ENCODE results near the gene FAM50B.
A peak's percentile ranks its signal among the peaks of the same experiment; 100 is the strongest.

The FAM50B gene, protein sequence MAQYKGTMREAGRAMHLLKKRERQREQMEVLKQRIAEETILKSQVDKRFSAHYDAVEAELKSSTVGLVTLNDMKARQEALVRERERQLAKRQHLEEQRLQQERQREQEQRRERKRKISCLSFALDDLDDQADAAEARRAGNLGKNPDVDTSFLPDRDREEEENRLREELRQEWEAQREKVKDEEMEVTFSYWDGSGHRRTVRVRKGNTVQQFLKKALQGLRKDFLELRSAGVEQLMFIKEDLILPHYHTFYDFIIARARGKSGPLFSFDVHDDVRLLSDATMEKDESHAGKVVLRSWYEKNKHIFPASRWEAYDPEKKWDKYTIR

DNA sequence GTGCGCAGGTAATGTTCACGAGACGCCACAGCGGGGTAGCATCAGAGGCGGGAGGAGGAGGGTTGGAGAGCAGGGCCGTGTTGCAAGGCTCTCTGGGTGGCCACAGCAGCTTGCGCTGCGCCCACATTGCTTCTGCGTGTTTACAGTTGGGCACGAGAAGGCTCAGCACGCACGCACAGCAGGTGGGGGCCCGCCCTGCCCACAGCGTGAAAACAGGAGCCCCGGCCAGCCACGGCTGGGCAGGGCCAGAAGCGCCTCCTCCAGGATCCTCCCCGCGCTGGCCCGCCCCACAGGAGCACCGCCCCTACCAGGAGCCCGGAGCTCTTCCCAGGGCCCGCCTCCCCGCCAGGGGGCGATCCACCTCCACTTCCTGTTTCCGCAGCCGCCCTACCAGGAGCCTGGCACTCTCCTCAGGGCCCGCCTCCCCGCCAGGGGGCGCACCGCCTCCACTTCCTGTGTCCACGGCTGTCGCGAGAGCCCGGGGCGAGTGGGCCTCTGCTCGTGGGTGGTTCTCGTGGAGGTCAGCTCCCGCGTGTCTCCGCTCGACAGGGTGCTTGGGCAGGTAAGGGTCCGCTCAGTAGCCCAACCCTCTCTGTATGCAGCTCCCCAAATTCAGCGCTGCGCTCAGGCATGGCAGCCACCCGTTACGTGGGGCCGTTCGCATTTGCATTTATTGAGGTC lies at the start of gene FAM50B:
Gene FAM50B, plus strand, starts transcription at position 449 of the 681 bp plus-strand sequence. CDS start 439 bp downstream, outside the sequence.
- peak; percentile 76 to 86 for DNase-seq (ENCODE audit: low read depth in 1 of 2, low spot score in 1 of 2)

DNA sequence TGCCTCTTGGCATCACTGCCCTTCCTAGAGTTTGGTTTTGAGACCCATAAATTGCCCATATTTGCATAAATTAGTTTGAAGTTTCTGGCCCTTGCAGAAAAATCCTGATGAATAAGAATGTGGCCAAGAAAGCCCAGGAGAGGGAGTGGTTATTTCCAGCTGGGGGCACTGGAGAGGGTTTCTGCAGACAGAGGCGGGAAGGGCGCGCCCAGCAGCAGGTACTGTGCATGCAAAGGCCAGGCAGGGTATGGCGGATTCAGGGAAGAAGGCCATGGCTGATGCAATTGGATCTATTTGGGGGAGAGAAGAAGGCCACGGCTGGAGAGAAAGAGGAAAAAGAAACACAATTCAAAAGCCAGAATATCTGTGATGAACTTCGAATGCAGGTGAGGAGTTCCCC lies 49.5 kb upstream of the FAM50B start:
- DNase-seq (ENCODE audit: low read depth in 1 of 2, low spot score in 1 of 2): no peak

DNA sequence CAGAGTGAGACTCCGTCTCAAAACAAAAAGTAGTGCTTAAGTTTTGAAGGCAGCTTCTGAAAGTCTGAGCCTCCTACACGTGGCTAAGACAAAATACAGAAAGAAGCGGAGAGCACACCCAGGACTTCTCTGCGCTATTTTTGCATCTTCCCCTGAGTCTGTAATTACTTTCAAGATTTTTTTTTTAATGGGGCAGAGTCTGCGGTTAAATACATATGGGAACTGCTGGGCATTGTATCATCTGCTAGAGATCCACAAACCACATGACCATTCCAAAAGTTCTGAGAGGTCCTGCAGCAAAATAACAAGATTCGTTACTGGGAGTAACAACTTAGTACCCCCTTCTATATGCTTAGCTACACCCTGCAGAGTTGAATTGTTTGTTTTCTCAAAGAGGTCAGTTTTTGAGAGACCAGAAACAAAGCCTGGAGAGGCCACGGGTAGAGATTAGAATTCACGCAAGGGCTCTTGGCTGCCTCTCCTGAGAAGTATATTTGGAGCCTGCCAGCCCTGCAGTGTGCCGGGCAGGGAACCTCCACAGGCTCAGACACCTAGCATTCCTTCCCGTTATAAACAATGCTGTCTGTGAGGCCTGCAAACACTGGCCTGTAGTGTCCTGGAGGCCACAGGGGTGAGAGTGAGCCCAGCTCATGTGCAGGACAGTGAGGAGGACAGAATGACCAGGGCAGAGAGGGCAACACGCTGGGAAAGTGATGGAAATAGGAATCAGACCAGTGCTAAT lies 48.2 kb upstream of the FAM50B start:
- no peak for DNase-seq (ENCODE audit: low read depth in 1 of 2, low spot score in 1 of 2)

DNA sequence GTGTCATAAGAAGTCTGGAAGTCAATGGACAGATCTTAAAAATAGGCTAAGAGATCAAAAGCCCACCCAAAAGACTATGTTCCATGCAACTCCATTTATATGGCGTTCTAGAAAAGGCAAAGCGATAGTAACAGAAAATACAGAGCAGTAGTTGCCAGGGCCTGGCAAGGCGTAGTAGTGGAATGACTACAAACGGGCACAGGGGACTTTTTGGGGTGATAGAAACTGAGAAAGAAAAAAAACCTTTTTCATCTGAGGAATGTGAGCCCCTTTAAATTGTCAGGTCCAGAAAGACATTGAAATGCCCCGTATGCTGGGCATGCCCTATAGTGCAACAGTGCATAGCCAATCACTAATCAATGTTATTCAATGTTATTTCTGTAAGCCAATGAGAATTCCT lies 47.2 kb upstream of the FAM50B start:
- no peak for DNase-seq (ENCODE audit: low read depth in 1 of 2, low spot score in 1 of 2)

DNA sequence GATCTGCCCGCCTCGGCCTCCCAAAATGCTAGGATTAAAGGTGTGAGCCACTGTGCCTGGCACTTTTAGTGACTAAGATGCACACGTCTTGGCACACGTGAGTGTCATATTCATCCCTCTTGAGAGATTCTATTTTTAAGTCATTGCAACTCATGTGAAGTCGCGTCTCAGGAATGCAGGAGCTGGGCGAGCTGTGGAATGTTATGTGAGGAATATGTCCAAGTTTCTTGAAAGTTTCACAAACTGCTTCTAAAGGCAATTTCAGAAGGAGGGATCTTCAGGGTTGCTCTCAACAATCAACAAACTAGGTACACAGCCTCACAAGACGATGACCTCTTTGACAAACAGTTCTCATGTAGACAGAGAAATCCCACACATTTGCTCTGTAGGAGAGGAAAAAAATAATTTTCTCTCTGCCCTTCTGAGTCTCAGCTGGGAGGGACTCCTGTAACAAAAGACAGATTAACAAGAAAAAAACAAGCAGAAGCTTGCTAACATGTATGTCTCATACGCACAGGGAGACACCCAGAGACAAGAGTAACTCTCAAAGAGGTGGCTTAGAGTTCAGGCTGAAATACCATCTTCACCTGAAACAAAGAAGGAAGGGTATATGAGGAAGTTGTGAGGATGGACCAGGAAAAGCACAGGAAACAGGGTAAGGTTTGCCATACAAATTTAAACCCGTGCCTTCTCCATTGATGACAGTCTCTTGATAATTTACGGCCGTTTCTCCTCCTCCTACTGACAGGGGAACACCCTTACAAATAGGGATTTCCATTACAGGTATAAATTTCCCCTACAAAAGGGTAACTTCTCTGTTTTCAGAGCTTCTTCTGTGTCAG lies 45.3 kb upstream of the FAM50B start:
- no peak for DNase-seq (ENCODE audit: low read depth in 1 of 2, low spot score in 1 of 2)

DNA sequence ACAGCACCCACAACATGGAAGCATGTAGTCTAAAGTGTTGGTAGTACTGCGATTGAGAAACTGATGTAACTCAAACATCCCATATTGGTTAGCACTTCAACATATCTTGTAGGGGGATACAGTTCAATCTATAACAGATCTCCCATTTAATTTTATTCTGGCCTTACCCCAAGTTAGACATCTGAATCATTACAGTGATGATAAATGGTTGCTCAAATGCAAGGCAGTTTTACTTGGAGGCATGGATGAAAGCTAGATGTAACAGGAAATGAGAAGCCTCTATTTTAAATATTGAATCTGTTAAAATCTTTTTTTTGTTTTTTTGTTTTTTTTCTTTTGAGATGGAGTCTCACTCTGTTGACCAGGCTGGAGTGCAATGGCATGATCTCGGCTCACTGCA lies 44.2 kb upstream of the FAM50B start:
- no peak for DNase-seq (ENCODE audit: low read depth in 1 of 2, low spot score in 1 of 2)

DNA sequence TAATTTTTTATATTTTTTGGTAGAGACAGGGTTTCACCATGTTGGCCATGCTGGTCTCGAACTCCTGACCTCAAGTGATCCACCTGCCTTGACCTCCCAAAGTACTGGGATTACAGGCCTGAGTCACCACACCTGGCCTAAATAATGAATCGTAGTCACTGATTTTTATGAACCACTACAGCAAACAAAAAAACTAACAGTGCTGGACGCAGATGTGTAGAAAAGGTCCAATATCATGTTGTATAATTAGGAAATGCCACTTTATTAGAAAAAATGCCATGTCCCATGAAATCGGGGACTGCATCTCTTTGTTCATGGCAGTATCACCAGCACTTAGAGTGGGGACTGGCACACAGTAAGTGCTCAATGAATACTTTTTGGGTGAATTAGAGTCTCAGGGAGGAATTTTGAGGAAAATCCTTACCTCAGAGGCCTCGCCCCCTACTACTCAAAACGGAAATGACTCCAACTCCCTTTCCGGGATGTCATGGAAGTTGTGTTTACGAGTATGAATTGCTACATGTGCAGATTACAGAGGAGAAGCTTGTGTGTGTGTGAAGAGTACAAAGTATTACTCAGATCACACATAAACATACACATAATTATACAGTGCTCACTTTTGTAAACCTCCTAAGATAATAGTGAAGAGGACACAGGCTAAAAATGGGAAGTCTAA lies 43.6 kb upstream of the FAM50B start:
- DNase-seq (ENCODE audit: low read depth in 1 of 2, low spot score in 1 of 2): no peak

DNA sequence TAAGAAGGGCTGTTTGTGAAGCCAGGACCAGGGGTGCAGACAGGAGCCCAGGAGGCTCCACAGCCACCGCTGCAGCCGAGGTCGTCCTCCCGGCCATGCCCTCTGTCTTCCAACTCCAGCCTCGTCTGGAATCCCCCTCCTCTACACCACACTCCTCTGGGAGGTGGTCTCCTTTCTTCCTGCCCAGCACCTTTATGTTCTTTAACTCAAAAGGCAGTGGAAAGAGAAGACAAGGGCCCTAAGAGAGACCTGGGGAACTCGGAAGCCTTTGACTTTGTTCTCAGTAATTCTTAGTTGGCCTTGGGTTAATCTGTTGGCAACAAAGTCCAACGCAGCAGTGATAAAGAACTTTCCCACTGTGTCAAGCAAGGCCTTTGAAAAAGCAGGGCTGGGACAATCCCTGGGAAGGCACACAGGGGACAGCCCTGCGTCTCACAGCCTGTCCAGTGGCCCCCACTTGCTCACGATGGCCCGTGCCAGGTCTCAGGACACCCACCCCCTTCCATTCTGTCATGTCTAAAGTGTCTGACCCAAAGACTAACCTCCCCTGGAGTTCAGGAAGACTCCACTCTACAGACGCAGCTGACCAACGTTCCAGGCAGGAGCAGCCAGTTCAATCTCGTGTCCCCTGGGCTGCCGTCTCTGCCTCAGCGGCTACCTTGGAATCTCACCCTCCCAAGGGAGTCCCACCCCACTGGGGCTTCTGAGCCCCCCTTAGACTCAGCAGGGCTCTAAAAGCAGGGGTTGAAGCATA lies 42.8 kb upstream of the FAM50B start:
- DNase-seq (ENCODE audit: low read depth in 1 of 2, low spot score in 1 of 2): no peak

DNA sequence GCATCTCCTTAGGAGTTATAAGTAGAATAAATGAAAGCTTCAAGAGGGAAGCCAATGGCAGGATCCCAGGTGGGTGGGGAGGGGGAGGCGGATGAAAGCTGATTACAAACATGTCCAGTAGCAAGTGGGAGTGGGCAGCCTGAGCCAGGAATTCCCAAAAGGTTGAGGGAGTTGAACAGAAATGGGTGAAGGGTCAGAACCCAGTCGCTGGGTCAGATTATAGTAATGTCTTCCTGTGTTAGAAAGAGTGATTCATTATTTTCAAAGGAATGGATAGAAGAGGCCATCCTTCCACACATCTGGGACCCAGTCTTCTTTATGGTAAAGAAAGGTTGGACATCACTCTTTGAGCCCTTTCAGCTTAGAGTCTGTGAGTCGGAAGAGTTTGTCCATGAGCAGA lies 41.0 kb upstream of the FAM50B start:
- no peak for DNase-seq (ENCODE audit: low read depth in 1 of 2, low spot score in 1 of 2)

DNA sequence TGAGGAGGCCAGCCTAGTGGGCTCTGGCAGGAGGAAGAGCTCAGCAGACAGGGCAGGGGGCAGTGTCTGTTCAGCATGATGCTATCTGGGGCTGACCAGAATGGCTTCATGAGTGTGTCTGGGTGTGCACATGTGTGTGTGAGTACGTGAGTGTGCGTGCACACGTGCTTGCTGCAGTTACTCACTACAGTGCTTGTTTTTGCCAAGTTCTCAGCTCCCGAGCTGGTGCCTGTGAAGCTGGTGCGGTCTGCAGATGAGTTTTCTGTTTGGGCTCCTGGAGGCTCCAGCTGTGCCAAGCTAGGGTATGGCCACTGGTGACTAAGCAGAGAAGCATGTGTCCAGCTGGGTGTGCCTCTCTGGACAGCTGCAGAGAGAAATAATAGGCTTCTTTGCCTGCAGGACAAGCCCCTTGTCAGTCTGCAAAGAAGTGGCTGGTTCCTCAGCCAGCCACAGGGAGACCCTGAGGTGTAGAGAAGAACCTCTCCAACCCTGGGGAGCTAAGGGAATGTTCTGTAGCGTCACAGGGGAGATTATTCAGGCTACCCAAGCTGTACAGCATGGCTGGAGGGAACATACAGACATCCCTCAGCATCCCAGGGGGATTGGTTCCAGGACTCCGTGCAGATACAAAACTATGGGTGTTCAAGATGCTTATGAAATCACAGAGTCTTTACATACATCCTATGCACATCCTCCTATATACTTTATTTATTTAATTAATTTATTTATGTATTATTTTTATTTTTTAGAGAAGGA lies 40.2 kb upstream of the FAM50B start:
- no peak for DNase-seq (ENCODE audit: low read depth in 1 of 2, low spot score in 1 of 2)

DNA sequence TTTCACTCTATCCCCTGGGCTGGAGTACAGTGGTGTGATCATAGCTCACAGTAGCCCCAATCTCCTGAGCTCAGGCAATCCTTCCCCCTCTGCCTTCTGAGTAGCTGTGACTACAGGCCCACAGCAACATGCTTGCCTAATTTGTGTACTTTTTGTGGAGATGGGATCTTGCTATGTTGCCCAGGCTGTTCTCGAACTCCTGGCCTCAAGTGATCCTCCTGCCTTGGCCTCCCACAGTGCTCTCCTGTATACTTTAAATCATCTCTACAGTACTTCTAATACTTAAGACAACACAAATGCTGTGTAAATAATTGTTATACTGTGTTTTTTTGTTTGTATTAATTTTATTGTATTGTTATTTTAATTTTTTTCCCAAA lies 39.7 kb upstream of the FAM50B start:
- DNase-seq (ENCODE audit: low read depth in 1 of 2, low spot score in 1 of 2): no peak

DNA sequence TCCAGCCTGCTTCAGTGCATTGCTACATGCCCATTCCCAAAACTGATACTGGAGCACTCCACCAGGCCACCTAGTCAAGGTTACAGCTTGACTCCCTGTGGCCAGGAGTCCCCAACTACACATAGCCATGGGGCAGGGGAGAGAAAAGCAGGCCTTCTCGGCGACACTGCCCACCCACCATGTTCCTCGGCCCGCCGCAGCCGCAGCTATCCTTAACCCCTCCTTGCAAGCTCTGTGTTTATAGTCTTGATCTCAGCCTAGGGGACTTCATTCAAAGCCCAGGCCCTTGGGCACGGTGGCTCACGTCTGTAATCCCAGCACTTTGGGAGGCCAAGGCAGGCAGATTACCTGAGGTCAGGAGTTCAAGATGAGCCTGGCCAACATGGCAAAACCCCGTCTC lies 39.2 kb upstream of the FAM50B start:
- DNase-seq (ENCODE audit: low read depth in 1 of 2, low spot score in 1 of 2): no peak

DNA sequence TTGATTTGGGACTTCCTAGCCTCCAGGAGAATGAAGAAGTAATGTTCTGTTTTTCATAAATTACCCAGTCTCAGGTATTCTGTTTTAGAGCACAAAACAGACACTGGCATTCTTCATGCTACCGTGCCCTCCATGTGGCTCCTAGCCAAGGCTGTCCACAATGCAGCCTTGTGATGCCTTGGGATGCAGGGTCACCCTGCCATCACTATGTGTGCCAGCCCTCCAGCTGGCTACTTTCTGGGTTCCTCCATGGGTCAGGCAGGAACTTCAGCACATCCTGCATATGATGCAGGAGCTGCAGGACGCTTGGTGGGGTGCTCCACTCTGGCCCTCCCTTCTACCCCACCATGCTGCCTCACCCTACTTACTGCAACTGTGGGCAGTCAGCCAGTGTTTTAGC lies 38.0 kb upstream of the FAM50B start:
- no peak for DNase-seq (ENCODE audit: low read depth in 1 of 2, low spot score in 1 of 2)

DNA sequence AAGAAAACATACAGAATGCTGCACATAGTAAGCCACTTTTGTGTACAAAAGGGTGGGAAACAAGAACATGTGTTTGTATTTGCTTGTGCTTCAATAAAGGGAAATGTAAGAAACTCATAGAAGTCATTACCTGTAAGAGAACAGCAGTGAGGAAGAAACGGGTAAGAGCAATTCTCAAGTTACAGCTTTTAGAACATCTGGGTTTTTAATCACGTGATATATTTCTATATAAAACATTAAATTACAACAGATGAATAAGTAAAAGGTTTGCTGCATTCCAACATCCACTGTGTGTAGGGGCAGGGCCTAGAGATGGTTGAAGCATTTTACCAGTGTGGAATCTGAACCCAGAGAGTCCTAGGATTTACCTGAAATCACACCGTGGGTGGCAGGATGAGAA lies 36.6 kb upstream of the FAM50B start:
- no peak for DNase-seq (ENCODE audit: low read depth in 1 of 2, low spot score in 1 of 2)

DNA sequence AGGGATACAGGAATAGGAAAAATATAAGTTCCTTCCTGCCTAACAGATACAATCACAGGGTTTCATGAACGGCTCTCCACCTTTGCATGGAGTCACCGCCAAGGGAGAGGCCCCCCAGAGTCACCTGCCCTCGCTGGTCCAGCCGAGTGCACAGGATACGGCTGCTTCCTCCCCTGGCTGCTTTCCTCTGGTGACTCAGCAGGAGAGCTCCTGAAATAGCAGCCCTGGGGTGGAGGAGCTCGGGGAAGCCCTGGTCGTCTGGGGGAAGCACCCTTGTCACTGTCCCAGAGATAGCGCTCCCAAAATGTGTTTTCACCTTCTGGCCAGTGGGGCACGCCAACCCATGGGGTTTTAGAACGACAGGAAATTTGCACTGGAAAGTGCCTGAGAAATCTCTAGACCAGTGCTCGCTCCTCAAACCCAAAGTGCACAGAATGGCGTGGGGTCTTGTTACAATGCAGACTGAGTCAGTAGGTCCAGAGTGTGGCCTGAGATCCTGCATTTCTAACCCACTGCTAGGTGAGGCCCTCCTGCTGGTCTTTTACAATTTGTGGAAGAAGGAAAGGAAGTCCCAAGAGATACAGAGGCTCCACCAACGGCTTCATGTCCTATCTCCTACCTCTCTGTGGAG lies 35.9 kb upstream of the FAM50B start:
- DNase-seq (ENCODE audit: low read depth in 1 of 2, low spot score in 1 of 2): no peak

DNA sequence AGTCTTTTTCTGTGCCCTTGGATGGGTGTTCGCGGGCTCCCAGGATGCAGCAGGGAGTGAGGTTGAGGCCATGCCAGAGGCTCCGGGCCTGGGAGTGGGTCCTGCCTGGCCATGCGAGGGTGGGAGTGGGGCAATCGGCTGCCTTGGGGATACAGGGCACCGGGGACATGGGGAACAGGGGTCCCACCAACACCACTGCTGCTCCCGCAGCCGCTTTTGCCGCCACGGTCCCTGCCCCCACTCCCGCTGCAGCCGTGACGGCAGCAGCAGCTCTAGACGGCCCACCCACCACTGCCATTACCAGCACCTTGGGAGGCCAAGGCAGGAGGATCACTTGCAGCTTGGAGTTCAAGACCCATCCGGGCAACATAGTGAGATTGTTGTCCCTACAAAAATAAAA lies 35.3 kb upstream of the FAM50B start:
- DNase-seq (ENCODE audit: low read depth in 1 of 2, low spot score in 1 of 2): no peak

DNA sequence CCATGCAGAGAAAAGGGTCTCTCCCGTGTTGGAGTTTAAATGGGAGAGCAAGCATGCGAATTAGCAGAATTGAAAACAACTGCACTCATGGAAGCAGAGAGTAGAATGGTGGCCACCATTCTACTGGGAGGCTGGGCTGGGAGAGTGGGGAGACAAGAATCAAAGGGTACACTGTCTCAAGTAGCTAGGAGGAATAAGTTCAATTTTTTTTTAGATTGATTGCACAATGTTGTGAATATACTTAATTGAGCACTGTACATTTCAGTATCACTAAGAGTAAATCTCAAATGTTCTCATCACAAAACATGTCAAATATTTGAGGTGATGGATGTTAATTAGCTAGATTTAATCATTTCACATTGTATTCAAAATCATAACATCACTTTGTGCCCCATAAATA lies 34.6 kb upstream of the FAM50B start:
- DNase-seq (ENCODE audit: low read depth in 1 of 2, low spot score in 1 of 2): no peak

DNA sequence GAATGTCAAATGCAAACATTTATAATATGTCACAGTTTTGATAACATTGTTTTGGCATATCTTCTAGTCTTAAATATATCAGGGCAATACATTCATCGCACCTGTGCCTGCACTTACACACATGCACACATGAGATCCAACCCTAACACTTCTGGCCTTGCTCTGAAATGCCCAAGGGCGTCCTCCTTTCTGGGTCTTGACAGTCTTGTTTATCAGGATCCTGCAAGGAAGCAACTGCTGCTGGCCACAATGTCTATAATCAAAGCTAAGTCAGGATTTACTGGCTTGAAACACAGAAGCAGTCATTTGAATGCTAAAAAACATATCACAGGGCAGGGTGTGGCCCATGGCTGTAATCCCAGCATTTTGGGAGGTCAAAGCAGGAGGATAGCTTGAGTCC lies 32.9 kb upstream of the FAM50B start:
- no peak for DNase-seq (ENCODE audit: low read depth in 1 of 2, low spot score in 1 of 2)

All from activated CD4-positive, alpha-beta T cell treated with anti-CD3 and anti-CD28 coated beads, Interleukin-2, amount 50 U/mL, for 24 hours (primary cell).